GDM1 (cell line): Measurements from ENCODE around the gene PRKACB.
"Not testable (repeated sequence)": the region's sequence is repeated elsewhere in the genome, so short reads cannot be mapped to it uniquely, and the experiment has no call there.

Source experiments
- DNase-seq: peaks from one replicate; lab custom pipeline; 2025; lab: John Stamatoyannopoulos, UW

The PRKACB gene

GRCh38 chr1:84143796-84144565 is at the start of gene PRKACB:
TSS of gene PRKACB (plus strand) at chr1:84144271. CDS start at chr1:84144362, 91 bp downstream.
- peak; percentile 65 for DNase-seq

DNA sequence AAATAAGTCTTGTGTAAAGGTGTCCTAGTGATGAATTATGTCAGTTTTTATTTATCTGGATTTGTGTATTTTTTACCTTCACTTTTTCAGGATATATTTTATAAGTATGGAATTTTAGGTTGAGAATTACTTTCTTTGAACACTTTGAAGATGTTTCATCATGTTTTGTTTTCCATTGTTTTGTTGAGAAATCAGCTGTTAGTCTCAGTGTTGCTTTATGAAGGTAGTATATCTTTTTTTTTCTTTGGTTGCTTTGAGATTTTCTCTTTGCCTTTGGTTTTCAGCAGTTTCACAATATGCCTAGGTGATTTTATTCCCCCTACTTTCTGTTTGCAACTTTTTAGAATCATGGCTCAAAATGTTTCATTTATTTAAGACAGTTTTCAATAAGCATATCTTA is 48.8 kb upstream of the PRKACB start:
- no peak for DNase-seq

DNA sequence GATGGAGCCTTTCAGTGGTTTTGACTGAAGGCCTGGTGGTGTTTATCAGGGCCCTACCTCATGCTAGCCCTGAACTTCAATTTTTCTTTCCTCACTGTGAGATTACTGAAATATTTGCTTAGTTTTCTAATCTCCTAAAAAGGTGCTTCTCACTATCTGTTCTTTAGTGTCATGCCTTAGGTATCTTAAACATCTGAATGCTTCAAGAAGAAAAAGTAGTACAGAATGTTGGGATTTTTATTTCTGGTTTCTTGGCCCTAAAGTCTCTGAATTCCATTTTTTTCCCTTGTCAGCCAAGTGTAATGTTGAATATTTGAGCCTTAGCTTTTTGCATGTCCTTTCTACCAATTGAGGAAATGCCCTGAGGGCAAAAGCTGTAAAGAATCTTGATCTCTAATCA is 47.9 kb upstream of the PRKACB start:
- DNase-seq = no peak

GRCh38 chr1:84101204-84101603 is 42.9 kb upstream of the PRKACB start:
- DNase-seq = no peak

GRCh38 chr1:84103197-84103992 is 40.7 kb upstream of the PRKACB start:
- peak; percentile 40 for DNase-seq

- DNase-seq = not testable (repeated sequence)
Observed at GRCh38 chr1:84107538-84107937, 36.5 kb upstream of the PRKACB start.

GRCh38 chr1:84107955-84108354 is 36.1 kb upstream of the PRKACB start:
- no peak for DNase-seq

DNA sequence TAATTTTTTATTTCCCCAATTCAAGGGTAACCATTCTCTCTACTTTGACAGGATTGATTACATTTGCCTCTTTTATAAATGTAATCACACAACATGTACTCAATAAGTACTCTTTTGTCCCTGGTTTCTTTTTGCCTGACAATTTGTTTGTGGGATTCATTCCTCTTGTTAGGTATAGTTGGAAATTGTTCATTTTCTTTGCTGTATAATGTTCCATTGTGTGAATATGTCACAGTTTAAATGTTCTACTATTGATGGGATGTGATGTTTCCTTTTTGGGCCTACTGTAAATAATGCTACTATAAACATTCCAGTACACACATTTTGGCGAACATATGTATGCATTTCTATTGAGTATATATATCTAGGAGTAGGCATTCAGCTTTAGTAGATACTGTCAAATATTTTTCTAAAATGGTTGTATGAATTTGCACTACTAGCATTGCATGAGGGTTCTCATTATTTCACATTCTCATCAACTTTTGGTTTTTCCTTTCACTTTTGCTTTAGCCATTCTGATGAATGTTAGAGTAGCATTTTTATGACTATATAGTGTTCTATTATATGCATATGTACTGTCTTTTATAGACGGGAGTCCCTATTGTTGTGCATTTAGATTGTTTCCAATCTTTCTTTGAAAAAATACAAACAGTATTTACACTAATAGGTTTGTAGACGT is 35.0 kb upstream of the PRKACB start:
- DNase-seq = no peak

DNA sequence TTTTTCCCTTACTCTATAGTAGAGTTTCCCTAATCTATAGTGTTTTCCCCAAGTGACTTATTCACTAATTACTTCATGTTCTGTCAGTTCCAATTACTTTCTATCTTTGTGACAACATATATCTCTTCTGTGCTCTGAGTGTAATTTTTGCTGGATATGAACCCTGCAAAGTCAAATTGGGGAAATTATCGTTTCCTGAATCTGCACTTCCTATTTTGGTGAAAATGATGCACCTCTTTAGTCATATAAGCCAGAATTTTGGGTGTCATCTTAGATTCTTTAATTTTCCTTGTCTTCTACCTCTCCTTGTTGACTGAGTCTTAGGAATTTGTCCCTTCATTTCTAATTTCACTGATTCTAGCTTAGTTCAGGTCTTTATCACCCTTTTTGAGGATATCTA is 33.4 kb upstream of the PRKACB start:
- DNase-seq = no peak

DNA sequence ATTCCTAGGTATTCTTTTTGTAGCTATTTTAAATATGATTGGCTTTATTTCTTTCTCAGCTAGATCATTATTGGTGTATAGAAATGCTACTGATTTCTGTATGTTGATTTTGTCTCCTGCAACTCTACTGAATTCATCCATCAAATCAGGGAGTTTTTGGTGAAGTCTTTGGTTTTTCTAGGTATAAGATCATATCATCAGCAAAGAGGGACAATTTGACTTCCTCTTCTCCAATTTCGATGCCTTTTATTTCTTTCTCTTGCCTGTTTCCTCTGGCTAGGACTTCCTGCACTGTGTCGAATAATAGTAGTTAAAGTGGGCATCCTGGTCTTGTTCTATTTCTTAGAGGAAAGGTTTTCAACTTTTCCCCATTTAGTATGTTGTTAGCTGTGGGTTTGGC is 27.5 kb upstream of the PRKACB start:
- no peak for DNase-seq

DNA sequence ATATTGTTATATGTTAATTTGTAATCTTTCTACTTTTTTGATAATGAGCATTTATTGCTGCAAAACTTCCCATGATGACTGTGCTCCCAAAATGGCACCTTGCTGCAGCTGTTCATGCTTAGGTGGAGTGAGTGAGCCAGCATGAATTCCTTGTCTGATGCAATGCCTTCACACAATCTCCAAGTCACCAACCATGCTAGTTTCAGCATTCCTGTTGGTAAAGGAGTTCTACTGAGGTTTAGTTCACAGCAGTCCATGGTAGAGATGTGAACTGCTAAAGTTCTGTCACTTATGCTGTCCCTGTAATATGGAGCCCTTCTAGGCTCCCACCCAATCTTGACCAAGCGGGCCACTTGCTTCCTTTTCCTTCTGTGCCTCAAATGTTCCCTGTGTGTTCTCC is 26.2 kb upstream of the PRKACB start:
- DNase-seq = no peak

GRCh38 chr1:84121360-84121759 is 22.7 kb upstream of the PRKACB start:
- no peak for DNase-seq

GRCh38 chr1:84122780-84123382 is 21.2 kb upstream of the PRKACB start:
- DNase-seq = no peak

DNA sequence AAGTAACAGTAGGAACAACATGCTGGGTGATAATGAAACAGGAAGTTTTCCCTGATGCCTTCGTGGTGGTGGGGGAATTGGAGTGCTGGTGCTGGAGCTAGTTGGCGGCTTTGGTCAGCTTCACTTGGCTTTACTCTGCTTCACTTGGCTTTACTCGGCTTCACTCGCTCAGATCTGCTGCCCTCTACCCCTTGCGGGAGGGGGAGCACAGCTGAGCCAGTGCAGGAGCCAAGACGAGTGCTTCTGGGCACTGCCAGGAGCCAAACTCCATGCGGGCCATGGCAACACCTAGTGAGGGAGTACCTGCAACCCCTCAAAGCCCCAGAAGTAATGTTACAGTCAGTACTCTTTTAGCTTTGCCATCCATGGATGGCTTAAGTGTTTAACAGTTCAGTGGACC is 10.6 kb upstream of the PRKACB start:
- DNase-seq = no peak

DNA sequence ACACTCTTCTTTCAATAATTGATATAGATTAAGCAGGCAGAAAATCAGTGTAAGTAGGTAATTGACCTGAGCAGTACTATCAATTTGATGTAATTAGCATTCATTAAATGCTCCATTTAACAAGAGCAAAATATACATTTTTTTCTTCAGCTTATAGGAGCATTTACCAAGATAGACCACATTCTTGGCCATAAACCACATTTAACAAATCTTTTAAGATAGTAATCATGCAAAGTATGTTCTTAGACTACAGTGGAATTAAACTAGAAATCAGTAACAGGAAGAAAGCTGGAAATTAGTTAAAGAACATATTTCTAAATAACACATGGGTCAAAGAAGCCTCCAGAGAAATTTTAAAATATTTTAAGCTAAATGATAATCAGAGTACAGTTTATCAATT is 8.7 kb upstream of the PRKACB start:
- no peak for DNase-seq

GRCh38 chr1:84141182-84142003 is 2.7 kb upstream of the PRKACB start:
- DNase-seq = no peak

- peak; percentile 19 for DNase-seq
Observed at GRCh38 chr1:84145068-84145467, 997 bp downstream of the PRKACB start.

- DNase-seq = no peak
Observed at GRCh38 chr1:84146411-84147032, 2.5 kb downstream of the PRKACB start.

DNA sequence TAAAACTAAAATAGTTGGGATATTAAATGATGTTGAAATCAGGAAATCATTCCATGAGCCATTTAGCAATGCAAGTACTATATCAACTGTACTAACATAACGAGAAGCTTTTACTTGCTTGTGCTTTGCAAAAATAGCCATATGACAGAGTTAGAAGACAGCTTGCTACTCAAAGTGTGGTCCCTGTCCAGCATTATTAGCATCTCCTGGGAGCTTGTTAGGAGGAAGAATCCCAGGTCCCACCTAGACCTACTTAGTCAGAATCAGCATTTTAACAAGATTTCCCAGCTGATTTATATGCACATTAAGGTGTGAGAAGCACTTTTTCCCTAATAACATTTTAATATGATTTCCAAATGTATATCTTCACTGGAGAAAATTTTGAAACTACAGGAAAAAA is 4.7 kb downstream of the PRKACB start:
- no peak for DNase-seq

DNA sequence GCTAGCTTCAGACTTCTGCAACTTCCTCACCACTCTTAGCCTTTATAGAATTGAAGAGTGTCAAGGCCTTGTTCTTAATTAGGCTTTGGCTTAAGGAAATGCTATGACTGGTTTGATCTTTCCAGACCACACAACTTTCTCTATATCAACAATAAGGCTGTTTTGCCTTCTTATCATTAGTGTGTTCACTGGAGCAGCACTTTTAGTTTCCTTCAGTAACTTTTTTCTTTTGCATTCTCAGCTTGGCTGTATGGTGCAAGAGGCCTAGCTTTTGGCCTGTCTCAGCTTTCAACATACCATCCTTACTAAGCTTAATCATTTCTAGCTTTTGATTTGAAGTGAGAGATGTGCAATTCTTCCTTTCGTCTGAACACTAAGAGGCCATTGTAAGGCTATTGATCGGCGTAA is 8.6 kb downstream of the PRKACB start:
- no peak for DNase-seq

DNA sequence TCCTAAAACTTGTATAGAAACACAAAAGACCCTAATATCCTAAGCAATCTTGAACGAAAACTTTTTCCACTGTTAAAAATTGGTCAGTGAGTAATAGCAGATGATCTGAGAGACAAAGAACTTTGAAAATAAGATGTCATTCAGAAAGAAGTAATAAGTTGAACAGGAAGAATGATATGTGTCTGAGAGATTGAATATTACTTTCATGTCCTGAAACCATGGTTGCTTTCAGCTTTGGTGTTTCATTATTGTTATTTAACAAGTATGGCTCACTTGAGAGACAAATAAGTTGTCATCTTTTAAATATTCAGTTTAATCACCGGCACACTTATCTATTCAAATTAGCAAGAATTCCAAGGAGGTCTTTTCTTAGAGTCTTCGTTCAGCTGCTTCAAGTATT is 11.4 kb downstream of the PRKACB start:
- DNase-seq = no peak
